GM21717 (cell line): ENCODE results near the gene GNAS.
"Not testable (repeated sequence)": the region's sequence is repeated elsewhere in the genome, so short reads cannot be mapped to it uniquely, and the experiment has no call there.

Experiments used
- ATAC-seq: cut with Tn5 transposase; IDR thresholded peaks from one replicate; pipeline ENCODE4 v1.9.1; 2021; ENCODE audit warnings: mild to moderate bottlenecking, moderate library complexity; ENCODE audit not compliant: unreplicated experiment

The GNAS gene

DNA sequence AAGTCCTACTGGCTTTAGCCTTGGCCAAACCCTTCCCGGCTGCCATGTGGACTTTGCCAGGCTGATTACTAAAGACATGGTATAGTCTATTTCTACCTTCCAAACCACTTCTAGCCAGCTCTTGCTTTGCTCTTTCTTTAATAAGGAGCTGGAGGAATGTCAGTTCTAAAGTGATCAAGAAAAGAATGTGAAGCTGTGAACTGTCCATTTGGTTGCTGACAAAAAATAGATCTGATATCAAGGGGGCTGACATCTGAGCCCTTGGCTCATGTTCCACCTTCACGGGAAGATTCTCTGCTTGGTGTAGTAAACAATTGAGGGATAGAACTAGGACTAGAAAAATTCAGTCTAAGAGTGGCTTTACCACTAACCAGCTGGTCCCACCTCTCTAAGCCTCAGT is 24.4 kb upstream of the GNAS start:
- no peak for ATAC-seq

DNA sequence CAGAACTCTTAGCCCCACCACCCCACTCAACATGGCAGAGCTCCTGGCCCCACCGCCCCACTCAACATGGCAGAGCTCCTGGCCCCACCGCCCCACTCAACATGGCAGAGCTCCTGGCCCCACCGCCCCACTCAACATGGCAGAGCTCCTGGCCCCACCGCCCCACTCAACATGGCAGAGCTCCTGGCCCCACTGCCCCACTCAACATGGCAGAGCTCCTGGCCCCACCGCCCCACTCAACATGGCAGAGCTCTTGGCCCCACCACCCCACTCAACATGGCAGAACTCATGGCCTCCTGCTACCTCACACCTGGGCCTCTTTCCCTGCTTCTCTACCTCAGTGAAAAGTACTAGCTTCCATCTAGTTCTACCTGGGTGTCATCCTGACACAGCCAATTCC is 23.7 kb upstream of the GNAS start:
- not testable (repeated sequence) for ATAC-seq

DNA sequence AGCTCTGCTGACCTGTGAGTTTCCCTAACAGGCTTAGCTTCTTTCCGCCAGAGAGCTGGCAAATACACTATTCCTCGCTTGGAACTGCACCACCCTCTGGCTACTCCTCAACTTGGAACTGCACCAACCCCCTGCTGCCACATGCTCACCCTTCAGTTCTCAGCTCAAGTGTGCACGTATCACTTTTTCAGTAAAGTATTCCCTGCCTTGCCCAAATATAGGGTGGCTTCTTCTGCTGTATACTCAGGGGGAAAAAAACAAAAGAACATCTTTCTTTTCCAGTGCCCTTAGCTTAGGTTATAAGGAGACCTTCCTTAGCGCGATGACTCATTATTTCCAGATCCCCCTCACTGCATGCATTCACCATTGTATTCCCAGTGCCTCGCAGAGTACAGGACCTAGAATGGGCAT is 23.0 kb upstream of the GNAS start:
- ATAC-seq = no peak

DNA sequence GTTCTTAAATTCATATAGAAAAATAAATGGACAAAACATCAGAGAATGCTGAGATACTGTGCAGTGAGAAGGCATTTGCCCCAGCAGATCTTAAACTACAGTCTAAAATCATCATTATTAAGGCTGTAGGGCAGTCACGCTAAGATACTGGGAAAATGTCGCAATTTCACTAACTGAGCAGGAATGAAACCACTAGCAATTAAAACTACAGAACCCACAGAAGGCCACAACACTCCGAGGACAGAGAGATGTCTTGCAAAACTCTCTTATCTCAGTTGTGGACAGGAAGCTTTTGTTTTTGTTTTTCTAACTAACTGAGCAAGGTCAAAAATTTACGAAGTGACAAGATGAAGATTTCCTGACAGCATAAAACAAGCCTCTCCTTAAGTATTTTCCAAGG is 20.1 kb upstream of the GNAS start:
- no peak for ATAC-seq

DNA sequence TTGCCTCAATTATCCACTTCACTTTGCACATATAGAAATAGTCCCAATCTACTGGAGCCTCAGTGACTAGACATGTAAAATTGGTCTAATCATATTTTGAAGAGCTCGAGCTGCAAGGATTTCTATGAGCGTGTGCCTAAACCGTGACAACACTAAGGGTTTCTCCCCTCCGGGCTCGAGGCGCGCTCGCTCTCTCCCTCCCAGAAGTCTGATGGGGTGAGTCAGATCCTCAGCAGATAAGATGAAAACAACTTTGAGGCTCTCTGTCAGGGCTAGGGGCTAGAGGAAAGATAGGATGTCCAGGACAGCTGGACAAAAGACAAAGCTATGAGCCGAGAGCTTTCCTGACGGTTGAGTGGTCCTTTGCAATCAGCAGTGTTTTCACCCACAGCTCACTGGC is 18.6 kb upstream of the GNAS start:
- no peak for ATAC-seq

DNA sequence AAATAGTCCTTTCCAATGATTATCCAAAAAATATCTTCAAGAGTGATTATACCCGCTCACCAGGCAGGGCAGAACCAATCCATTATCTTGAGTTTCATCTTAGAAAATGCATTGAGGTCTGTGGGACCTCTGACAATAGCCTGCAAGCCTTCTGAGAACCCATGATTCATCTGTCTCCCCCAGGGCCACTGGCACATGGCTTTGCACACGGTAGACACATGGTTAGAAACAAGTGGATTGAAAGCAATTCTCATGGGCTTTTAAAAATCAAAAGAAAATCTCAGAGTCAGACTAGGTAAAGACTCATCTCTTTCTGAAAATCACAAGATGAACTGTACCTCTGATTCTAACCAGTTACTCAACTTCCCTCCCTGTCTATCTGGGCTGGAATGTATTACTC is 17.3 kb upstream of the GNAS start:
- ATAC-seq = no peak

DNA sequence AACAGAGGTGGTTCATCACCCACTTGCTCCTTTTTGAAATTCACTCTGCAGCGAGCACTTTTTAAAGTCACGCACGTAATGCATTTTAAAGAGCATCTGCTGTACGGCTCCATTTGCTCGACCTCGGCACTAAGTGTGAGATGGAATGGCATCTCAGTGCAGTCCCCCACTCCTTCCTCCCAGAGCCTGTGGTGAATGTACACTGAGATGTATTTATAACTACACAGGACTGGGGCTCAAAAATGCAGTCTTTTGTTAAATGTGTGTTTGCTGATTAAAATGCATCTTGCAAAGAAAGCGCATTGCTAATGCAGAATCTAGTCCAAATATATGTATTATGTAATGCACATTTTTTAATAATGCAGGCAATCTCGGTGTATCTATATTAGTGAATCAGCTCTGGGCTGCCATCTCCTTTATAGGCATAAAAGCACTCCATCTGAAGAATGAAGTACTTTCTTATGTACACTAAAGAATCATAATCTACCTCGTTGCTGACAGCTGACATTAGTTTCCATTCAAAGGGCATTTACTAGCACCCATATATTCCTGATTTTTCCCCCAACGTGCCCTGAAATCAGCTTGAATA is 15.8 kb upstream of the GNAS start:
- ATAC-seq = no peak

DNA sequence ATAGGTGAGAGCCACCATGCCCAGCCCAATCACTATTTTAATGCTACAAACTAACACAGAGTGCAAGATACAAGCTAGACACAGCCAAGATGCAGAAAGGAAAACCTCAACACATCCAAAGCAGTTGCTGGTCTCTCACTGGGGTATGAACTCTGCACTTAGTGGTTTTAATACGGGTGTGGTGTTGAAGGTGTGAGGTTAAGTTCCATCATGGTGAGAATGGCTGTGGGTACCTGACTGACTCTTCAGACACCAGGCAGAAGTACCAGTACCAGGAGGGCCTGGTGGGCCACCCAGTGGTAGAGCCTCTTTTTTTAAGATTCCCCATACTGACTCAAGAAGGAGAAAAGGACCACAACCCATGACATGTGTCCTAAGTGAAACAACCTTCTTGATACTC is 14.8 kb upstream of the GNAS start:
- ATAC-seq = no peak

DNA sequence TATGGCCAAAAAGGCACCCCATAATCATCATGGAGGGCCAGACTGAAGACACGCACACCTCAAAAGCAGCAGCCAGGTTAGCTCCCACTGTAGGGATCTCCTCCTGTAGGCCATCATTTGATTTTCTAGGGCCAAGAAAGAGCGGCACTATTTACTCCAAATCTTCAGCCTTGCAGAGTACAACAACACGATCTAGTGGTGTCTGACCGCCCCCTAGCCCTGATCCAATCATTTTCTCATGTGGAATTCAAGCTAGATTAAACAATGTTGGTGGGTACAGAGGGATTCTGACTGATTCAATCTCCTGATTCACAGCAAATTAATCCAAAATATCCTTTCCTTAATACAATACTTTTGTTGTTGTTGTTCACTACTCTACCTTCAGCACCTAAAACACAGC is 14.3 kb upstream of the GNAS start:
- ATAC-seq = no peak

DNA sequence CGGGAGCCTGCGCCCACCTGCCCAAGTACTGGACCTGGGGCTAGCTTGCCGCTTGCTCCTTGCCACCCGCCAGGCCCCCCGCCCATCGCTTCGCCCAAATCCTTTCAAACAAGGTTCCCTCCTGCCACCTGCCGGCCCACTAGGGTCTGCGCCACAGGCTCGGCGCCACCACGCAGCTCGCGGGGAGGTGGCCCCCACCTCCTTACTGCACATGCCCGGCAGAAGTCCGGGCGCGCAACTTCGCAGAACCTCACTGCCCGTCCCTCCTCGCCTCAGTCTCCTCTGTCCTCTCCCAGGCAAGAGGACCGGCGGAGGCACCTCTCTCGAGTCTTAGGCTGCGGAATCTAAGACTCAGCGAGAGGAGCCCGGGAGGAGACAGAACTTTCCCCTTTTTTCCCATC is 13.0 kb upstream of the GNAS start:
- ATAC-seq = no peak

DNA sequence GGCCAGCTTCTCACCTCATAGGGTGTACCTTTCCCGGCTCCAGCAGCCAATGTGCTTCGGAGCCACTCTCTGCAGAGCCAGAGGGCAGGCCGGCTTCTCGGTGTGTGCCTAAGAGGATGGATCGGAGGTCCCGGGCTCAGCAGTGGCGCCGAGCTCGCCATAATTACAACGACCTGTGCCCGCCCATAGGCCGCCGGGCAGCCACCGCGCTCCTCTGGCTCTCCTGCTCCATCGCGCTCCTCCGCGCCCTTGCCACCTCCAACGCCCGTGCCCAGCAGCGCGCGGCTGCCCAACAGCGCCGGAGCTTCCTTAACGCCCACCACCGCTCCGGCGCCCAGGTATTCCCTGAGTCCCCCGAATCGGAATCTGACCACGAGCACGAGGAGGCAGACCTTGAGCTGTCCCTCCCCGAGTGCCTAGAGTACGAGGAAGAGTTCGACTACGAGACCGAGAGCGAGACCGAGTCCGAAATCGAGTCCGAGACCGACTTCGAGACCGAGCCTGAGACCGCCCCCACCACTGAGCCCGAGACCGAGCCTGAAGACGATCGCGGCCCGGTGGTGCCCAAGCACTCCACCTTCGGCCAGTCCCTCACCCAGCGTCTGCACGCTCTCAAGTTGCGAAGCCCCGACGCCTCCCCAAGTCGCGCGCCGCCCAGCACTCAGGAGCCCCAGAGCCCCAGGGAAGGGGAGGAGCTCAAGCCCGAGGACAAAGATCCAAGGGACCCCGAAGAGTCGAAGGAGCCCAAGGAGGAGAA is 12.3 kb upstream of the GNAS start:
- ATAC-seq = no peak

DNA sequence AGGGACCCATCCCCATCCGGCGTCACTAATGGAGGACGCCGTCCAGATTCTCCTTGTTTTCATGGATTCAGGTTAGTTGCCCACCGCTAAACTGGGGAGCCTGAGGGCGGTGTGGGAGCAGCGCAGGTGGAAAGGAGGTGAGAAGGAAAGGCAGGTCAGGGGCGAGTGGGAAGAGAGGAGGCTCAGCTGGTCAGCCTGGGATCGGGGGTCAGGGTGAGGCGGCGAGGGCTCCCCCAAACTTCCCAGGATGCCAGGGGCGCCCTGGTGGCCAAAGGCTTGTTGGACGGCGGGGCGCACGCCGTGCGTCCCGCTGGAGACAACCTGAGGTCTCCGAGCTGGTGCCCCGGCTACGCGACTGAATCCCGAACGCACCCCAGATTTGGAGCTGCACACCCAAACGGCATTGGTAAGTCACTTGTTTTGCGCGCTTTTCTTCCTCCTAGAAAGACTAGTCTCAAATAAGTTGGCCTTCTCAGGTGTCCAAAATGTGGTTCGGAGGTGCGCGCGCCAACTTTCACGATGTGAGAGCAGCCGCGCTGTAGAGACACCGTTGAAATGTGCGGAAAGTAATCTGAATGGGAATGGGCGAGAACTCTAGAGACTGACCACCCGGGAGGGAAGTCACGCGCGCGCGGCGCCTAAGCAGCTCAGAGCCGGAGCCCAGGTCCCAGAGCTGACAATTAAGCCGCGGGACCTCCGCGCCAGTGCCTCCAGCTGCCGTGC is 11.5 kb upstream of the GNAS start:
- no peak for ATAC-seq

DNA sequence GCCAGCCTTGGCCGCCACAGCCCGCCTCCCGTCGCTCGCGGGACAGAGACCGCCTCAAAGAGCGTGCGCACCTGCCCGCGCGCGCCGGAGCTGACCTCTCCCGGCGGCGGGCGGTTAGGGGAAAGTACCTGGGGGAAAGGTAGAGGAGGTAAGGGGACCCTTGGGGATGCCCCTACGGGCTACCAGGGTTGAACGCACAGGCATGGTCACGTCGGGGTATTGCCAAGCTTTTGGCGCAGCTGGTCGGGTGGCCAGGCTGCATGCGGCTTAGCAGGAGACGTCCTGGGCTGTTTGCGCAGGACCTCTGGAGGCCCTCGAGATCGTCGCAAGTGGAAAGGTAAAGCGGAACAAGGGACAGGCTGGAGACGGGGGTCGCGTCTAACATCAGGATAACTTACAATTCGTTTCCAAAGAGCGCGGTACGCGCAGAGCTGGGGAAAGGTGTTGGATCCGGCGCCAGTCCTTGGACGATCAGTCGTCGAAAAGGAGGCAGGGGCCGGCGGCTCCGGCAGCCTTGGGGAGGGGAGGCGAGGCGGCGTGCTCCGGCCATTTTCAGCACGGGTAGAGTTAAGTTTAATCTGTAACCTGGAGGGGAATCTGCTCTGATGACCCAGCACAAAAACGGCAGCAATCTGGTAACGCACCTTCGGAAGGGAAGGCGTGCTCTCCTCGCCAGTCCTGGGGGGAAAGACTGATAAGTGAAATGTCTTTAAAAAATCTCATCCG is 10.8 kb upstream of the GNAS start:
- no peak for ATAC-seq

DNA sequence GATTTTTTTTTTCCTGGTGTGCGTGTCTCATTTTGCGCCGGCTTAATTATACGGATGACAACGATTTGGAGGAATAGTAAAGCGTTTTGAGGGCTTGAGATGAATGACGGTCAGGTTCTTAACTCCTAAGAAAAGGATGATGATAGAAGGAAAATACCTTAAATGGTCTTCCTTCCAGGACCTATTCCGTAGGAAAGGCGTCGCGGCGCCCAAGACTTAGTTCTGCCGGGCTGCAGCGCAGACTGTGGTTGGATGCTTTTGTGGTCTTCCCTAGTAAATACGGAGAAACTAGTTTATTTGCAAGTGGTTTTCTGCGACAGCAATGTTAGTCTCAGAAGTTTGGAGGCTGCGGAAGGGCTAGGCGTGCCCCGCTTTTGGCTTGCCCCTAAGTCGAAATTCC is 10.2 kb upstream of the GNAS start:
- ATAC-seq = no peak

DNA sequence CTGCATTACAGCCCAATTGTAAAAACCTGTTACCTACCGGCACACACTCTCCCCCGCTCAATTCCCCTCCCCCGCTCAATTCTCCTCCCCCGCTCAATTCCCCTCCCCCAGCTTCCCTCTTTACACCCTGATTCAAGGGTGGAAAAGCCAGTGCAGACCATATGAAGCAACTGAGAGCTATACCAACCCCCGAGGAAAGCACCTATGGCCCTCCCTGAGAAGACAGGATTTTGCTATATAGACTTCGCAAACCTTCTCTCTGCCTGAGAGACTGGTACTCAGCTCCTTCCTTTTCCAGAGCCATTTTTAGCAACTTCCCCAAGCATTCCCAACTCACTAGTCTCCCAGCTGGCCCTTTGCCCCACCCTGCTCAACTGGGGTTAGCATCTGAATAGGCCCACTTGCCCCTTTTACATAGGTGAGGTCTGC is 9.4 kb upstream of the GNAS start:
- ATAC-seq = no peak

DNA sequence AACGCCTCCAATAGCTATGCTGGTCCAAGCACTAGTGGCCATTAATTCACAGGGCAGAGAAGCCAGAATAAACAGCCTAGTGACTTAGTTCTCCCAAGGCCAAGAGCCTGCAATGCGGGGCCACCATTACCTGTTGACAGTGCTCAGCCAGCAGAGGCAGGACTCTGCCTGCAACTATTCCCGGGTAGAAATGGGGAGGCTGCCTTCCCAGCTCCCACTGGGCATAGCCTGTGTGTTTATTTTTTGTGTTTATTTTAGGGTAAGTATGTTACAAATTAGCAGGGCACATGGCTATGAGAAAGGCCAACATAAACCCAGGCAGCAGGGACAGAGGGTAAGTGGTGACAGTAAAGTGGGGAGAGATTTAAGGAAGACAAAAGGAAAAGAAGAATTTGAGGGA is 6.8 kb upstream of the GNAS start:
- no peak for ATAC-seq

DNA sequence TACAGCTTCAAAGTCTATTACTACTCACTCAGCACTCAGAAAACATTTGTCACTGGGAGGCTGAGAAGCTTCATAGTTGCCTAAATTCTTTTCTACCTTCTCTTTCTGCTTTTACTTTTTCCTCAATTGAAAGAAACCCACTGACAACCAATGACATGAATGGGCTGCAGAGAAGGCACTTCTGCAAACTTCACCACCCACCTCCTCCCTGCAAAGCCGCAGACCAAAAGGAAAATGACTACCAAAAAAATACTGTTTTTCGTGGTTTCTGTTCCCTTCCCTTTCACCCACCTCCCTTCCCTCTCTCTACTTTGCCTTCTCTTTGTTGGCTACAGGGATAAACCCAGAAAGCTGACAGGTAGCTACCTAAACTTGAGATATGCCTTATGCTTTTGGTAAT is 5.1 kb upstream of the GNAS start:
- no peak for ATAC-seq

DNA sequence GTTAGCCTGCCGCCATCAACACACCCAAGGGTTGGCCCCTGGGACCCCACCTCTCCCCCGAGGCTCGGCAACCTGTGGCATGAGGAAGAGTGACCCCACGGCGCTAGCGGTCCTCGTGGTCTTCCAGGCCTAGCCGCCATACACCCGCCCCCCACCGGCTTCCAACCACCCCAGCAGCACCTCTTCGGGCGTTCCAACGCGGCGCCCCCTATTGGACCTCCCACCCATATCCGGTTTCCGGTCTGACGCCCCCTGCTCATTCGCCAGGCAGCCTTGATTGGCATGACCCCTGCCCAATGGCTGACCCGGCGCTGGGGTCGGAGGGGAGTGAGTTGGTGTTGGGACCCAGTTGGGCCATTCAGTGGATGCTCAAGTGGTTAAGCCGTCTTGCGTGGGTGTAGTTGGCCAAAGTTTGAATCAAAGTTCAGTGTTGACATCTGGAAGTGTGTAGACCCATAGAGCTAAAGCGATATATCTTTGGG is 1.8 kb upstream of the GNAS start, which contains the start of gene GNAS-AS1:
GNAS-AS1 (minus strand) TSS at position 210 of the 482 bp plus-strand sequence.
- peak; percentile 86 for ATAC-seq

DNA sequence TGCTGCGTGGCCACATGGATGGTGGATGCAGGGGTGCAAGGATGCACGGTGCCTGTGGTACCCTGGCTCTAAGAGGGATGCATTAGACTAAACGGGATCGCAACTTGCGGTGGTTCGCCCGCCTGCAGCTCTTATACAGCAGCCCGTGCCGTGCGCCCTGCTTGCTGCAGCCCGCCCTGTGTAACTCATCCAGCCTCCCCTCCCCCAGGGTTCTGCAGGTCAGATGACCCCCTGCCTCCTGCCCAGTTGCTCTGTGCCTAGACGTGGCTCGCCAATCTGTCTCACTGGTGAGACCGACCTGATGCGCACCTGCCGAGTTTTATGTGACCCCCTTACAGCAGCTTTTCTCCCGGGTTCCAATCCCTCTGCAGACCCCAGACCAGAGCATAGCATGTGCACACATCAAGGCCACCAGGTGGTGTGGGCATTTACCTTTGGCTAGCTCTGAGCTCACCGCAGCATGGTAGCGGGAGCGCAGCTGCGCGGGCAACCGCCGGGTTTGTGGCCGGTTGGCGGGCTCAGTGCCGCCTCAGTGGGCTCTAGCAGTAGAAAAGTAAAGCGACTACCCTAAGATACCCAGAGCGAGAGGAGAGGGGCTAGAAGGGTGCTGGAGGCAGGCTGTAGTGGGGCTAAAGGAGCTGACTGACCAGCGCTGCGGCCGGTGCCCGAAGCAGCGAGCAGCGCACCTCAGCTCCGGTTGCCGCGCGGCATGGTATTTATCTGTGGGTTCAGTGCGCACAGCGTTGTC is 1.1 kb upstream of the GNAS start:
- peak; percentile 3 for ATAC-seq

DNA sequence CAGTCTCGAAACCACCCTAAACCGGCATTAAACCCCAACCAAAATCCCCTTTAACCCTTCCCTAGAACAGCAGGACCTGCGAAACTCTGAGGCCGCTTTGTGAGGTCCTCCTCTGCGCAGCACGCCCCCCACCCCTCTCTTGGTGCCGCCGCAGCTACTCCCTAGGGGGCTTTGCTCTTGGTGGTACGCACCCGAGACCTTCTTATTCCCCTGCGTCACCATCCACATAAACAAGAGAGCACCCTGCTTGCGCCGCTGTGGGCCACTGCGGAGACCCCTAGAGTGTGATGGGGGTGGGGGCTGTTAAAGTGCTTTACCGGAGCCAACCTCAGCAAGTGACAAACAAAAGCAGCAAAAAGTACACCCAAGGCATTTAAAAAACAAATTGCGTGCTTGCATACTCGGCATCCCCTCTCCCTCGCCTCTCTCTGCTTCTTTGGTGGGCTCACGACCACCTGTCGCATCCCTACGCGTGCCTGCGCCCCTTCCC is 502 bp upstream of the GNAS start:
- no peak for ATAC-seq
